Breast epithelium (tissue), 3 donors: ENCODE measurements around the gene USP50.

ENCODE experiments used
- POLR2A ChIP-seq: fragments of 450-650 bp; IDR thresholded peaks from one replicate; pipeline ENCODE4 v1.6.1; 2016; ENCODE audit warnings: antibody characterized with exemption, mild to moderate bottlenecking, moderate library complexity
- POLR2AphosphoS5 ChIP-seq, 3 donors: sonication (generic); formaldehyde crosslinking; IDR thresholded peaks; one replicate each; pipeline ENCODE4 v1.6.1; 2017; ENCODE audit warnings: antibody characterized with exemption in 3 of 3
- TF ChIP-seq, protein P1 (sequence below), 3 donors: fragments of 450-650 bp; IDR thresholded peaks; one replicate each; pipeline ENCODE4 v1.5.1; 2016 to 2017; ENCODE audit warnings: antibody characterized with exemption in 3 of 3, mild to moderate bottlenecking in 3 of 3, moderate library complexity in 3 of 3

DNA sequence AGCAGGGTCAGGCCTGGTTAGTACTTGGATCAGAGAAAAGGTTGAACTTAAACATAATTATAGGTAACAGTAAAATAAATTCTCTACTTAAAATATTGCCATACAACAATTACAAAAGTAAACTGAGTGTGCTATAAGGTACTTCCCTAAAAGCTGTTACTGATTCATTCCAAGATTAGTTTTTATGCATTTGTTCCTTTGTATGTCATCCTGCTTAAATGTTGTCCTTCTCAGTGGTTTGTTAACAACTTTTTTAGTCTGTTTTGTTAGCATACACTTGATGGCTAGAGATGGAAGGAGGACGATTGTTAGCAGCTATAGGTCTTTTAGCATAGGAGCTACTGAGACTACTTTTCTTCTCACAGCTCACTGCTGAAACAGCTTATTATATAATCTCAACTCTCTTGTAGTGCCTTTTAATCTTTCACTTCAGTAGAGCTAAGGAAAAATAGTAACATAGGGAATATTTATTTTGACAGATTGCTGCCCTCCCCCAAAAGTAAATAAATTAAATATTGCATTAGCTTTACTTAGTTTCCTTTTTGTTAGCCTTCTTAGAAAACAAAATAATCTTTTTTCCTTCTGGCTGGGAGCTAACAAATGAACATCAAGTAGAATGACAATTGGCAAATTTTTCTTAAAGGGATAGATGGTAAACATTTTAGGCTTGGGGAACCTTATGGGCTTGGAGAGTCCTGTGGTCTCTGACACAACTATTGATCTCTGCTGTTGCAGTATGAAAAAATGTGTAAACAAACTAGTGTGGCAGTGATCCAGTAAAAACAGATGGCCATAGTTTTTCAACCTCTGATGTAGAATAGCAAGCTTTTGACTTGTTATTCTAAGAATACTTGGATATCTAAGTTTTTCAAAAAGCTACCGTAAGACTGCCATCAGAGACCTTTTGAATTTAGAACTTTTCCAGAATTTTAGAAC lies 82.8 kb downstream of the USP50 start:
- TF ChIP-seq, protein P1, sequence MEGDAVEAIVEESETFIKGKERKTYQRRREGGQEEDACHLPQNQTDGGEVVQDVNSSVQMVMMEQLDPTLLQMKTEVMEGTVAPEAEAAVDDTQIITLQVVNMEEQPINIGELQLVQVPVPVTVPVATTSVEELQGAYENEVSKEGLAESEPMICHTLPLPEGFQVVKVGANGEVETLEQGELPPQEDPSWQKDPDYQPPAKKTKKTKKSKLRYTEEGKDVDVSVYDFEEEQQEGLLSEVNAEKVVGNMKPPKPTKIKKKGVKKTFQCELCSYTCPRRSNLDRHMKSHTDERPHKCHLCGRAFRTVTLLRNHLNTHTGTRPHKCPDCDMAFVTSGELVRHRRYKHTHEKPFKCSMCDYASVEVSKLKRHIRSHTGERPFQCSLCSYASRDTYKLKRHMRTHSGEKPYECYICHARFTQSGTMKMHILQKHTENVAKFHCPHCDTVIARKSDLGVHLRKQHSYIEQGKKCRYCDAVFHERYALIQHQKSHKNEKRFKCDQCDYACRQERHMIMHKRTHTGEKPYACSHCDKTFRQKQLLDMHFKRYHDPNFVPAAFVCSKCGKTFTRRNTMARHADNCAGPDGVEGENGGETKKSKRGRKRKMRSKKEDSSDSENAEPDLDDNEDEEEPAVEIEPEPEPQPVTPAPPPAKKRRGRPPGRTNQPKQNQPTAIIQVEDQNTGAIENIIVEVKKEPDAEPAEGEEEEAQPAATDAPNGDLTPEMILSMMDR (IDR thresholded peaks at IDR 0.05), result no peak
- TF ChIP-seq POLR2A (no peak), POLR2AphosphoS5 (IDR thresholded peaks at IDR 0.05) (no peak)
